HCT116 (cell line): ENCODE measurements around the gene VEGFA. TPM values are rescaled to one million over a fixed set of nuclear protein-coding genes. Genes with fewer than 3 reads are reported as not detected.

Experiments
- ATAC-seq: fragments of 200-7000 bp; cut with Tn5 transposase; 2 replicates; pipeline ENCODE4 v1.9.1; 2020; ENCODE audit warnings: mild to moderate bottlenecking, moderate library complexity
- BruUV-seq: library from RNA; stranded (reverse); fragments of 400-500 nt; replicated peaks from 2 replicates; lab custom pipeline; 2021; lab: Mats Ljungman, UMichigan
- CTCF ChIA-PET: fragments of 300-600 bp; sonication (Branson Sonifier 250); formaldehyde crosslinking; loops from one replicate; lab custom pipeline; 2021; ENCODE audit warnings: antibody characterized with exemption; lab: Charles Lee
- POLR2A ChIA-PET: fragments of 300-600, 350-600 bp; sonication (Branson Sonifier 250); formaldehyde crosslinking; loops from one replicate; lab custom pipeline; 2021; ENCODE audit warnings: antibody characterized with exemption; lab: Charles Lee
- RAD21 ChIA-PET, 2 experiments: fragments of 300-600 bp; sonication (Branson Sonifier 250); formaldehyde crosslinking; loops; one replicate each; lab custom pipeline; 2023; ENCODE audit warnings: low total read pairs in 2 of 2; ENCODE audit not compliant: uncharacterized antibody in 2 of 2, unreplicated experiment in 2 of 2, low non-redundant PET in 1 of 2; lab: Charles Lee
- DNase-seq: peaks from one replicate; pipeline ENCODE4 v3.0.0-alpha.2; 2010; ENCODE audit warnings: low read depth, low spot score
- H2AFZ ChIP-seq: fragments of 200-600 bp; shearing (Covaris generic), sonication (generic); 2 replicates; pipeline ENCODE4 v1.6.1; 2017; ENCODE audit warnings: low read depth, mixed run types, mixed read lengths, antibody characterized with exemption, low read length; ENCODE audit not compliant: poor library complexity, severe bottlenecking
- H3K27ac ChIP-seq: 2 replicates; pipeline ENCODE4 v1.5.1; 2012; ENCODE audit warnings: low read depth, low read length
- H3K27me3 ChIP-seq: fragments of 200-600 bp; sonication (generic); 2 replicates; pipeline ENCODE4 v1.6.1; 2016; ENCODE audit warnings: mixed run types, low read length, mixed read lengths; ENCODE audit not compliant: insufficient read depth
- H3K36me3 ChIP-seq, 2 experiments: fragments of 200-500 bp in 1 of 2; fragments of 200-600 bp in 1 of 2; sonication (Bioruptor generic) in 1 of 2; sonication (generic) in 1 of 2; 2 replicates each; pipeline versions ENCODE4 v1.5.1 to v1.6.1; 2014 to 2016; ENCODE audit warnings: low read length in 2 of 2, inconsistent platforms in 1 of 2, mixed read lengths in 1 of 2, mixed run types in 1 of 2; ENCODE audit not compliant: insufficient read depth in 2 of 2, control insufficient read depth in 1 of 2
- H3K4me1 ChIP-seq, 2 experiments: fragments of 200-600 bp in 1 of 2; sonication (generic) in 1 of 2; 2 replicates each; pipeline versions ENCODE4 v1.5.1 to v1.6.1; 2012 to 2017; ENCODE audit warnings: low read length in 2 of 2, inconsistent platforms in 1 of 2, mild to moderate bottlenecking in 1 of 2, mixed read lengths in 1 of 2, mixed run types in 1 of 2, moderate library complexity in 1 of 2; ENCODE audit not compliant: insufficient read depth in 2 of 2, control insufficient read depth in 1 of 2
- H3K4me2 ChIP-seq: fragments of 200-600 bp; sonication (generic); 2 replicates; pipeline ENCODE4 v1.6.1; 2017; ENCODE audit warnings: mixed run types, low read length, mixed read lengths
- H3K4me3 ChIP-seq, 2 experiments: fragments of 200-600 bp in 1 of 2; sonication (generic) in 1 of 2; replicated peaks in 1 of 2; 2 replicates each; pipeline ENCODE4 v1.5.1; 2011 to 2016; ENCODE audit warnings: low read length in 2 of 2, control low read depth in 1 of 2, low read depth in 1 of 2, mild to moderate bottlenecking in 1 of 2, mixed read lengths in 1 of 2, mixed run types in 1 of 2
- H3K79me2 ChIP-seq: fragments of 200-600 bp; sonication (generic); 2 replicates; pipeline ENCODE4 v1.6.1; 2017; ENCODE audit warnings: mild to moderate bottlenecking, mixed run types, low read length, moderate library complexity, mixed read lengths; ENCODE audit not compliant: insufficient read depth
- H3K9ac ChIP-seq: fragments of 200-600 bp; sonication (generic); 2 replicates; pipeline ENCODE4 v1.6.1; 2016; ENCODE audit warnings: low read length, mixed read lengths
- H3K9me2 ChIP-seq: fragments of 200-600 bp; sonication (generic), shearing (Covaris generic); 2 replicates; pipeline ENCODE4 v1.6.1; 2017; ENCODE audit warnings: mixed run types, mild to moderate bottlenecking, moderate library complexity; ENCODE audit not compliant: insufficient read depth
- H3K9me3 ChIP-seq, 2 experiments: fragments of 200-500 bp in 1 of 2; fragments of 200-600 bp in 1 of 2; sonication (Bioruptor generic) in 1 of 2; sonication (generic) in 1 of 2; 2 replicates each; pipeline ENCODE4 v1.6.1; 2014 to 2017; ENCODE audit warnings: low read length in 2 of 2, mixed read lengths in 2 of 2, inconsistent platforms in 1 of 2, low read depth in 1 of 2, mild to moderate bottlenecking in 1 of 2, mixed run types in 1 of 2, moderate library complexity in 1 of 2; ENCODE audit not compliant: control insufficient read depth in 1 of 2, insufficient read depth in 1 of 2
- H4K20me1 ChIP-seq: fragments of 200-600 bp; sonication (generic), shearing (Covaris generic); 2 replicates; pipeline ENCODE4 v1.6.1; 2017; ENCODE audit warnings: mixed run types, mild to moderate bottlenecking, moderate library complexity; ENCODE audit not compliant: insufficient read depth
- CEBPB ChIP-seq: IDR thresholded peaks from 2 replicates; pipeline ENCODE4 v1.6.1; 2012; ENCODE audit warnings: low read depth
- CTCF ChIP-seq, 3 experiments: fragments of 200-600 bp in 1 of 3; sonication (generic) in 1 of 3; IDR thresholded peaks in 2 of 3; conservative IDR thresholded peaks in 1 of 3; 2 replicates each; pipeline ENCODE4 v1.5.1; 2012 to 2017; ENCODE audit warnings: low read depth in 2 of 3, low read length in 2 of 3, antibody characterized with exemption in 1 of 3, borderline replicate concordance in 1 of 3, control low read depth in 1 of 3, mild to moderate bottlenecking in 1 of 3, mixed read lengths in 1 of 3, mixed run types in 1 of 3, moderate library complexity in 1 of 3; ENCODE audit not compliant: insufficient read depth in 1 of 3
- EZH2 ChIP-seq: fragments of 200-600 bp; sonication (generic); IDR thresholded peaks from 2 replicates; pipeline ENCODE4 v1.6.1; 2017; ENCODE audit warnings: antibody characterized with exemption, mixed run types
- POLR2AphosphoS5 ChIP-seq: IDR thresholded peaks from 2 replicates; pipeline ENCODE4 v1.6.1; 2011; ENCODE audit warnings: mild to moderate bottlenecking, low read depth, low read length, moderate library complexity
- SIN3A ChIP-seq: IDR thresholded peaks from 2 replicates; pipeline ENCODE4 v1.6.1; 2012; ENCODE audit warnings: low read depth
- YY1 ChIP-seq: IDR thresholded peaks from 2 replicates; pipeline ENCODE4 v1.6.1; 2011; ENCODE audit warnings: low read length, low read depth, moderate library complexity, mild to moderate bottlenecking; ENCODE audit not compliant: insufficient replicate concordance; ENCODE audit errors: extremely low read depth
- ZBTB33 ChIP-seq: IDR thresholded peaks from 2 replicates; pipeline ENCODE4 v1.6.1; 2011; ENCODE audit warnings: mild to moderate bottlenecking, low read length, moderate library complexity; ENCODE audit not compliant: insufficient replicate concordance; ENCODE audit errors: extremely low read depth
- intact Hi-C: fragments of 100-400 bp; cut with micrococcal nuclease; formaldehyde crosslinking; loops from 2 replicates; pipeline ENCODE4 v1.10.0; 2022
- total RNA-seq: library from RNA; stranded (reverse); gene quantifications from one replicate; pipeline ENCODE4 v1.2.1, GENCODE V29; 2021; ENCODE audit not compliant: unreplicated experiment

The VEGFA gene
- total RNA-seq, 1 experiment from 2014 or later = 112 TPM

- Histone ChIP-seq H3K4me1 (peaks cover 0 to 7% of the 10 kb centered on the region in 2 experiments; a peak in 3 of 4 replicates), H3K9me2 (no peaks in the 10 kb centered on the region), H3K27ac (no peak overlapping the region), H3K9ac (no peak overlapping the region), H3K36me3 (no peaks in the 10 kb centered on the region), H4K20me1 (no peaks in the 10 kb centered on the region), H3K27me3 (no peaks in the 10 kb centered on the region), H3K4me2 (no peak overlapping the region), H2AFZ (no peak overlapping the region), H3K9me3 (no peaks in the 10 kb centered on the region), H3K79me2 (no peaks in the 10 kb centered on the region), H3K4me3 (no peak overlapping the region)
- RAD21 ChIA-PET = no interaction called here
- CTCF ChIA-PET = no interaction called here
- BruUV-seq = no TSS peak
- intact Hi-C loops = no loop called here
- POLR2A ChIA-PET = no interaction called here
- TF ChIP-seq SIN3A (no peak), POLR2AphosphoS5 (no peak), CTCF (IDR thresholded peaks at IDR 0.05 in 2 of 3, conservative IDR thresholded peaks at IDR 0.05 in 1 of 3; ENCODE audit: borderline replicate concordance in 1 of 3, insufficient read depth in 1 of 3, low read depth in 2 of 3, low read length in 2 of 3) (no peak), YY1 (no peak), EZH2 (no peak), ZBTB33 (no peak), CEBPB (no peak)
- DNase-seq (no peak), ATAC-seq (peak; percentile 34; the same call in 1 of the 2 replicates)
These were observed 30.3 kb upstream of the VEGFA start for GRCh38 chr6:43739642-43740091.
